ENCODE data around the gene IPMK.

Gene IPMK

DNA sequence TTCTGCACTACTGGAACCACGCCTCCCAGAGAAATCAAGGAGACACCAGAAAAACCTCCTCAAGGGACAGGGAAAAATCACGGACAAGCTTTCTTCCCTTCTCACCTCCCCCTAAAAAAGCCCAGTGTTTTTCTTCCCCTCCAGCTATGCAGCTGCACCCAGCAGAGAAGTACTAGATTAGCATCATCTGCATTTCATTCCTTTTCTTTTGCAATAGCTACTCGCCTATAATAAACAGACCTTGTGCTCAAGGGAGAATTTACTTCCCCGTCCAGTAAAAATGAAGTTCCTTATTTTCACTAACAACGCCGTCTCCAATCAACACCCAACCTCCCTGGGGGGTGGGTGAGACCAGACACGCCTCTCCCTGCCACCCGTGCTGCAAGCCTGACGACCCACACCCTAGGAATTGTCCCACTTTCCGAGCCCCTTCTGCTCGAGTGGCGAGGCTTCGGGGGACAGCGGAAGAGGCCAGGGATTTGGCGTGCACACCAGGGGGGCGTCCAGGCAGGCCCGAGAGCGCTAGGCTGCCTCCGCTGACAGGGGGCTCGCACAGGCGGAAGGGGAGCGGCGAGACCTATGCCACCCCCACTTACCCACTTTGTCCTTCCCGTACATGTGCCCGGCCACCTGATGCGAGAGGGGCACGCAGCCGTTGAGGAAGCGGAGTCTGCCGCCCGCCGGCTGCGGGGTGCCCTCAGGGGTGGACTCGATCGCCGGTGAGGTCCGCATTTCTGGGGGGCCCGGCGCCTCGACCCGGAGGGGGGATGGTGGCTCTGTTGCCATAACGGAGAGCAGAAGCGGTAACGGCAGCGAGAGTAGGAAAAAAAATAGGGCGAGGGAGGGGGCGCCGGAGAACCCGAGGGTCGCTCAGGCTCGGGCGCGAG lies 625 bp downstream of the IPMK start:
- TF ChIP-seq, protein P1, sequence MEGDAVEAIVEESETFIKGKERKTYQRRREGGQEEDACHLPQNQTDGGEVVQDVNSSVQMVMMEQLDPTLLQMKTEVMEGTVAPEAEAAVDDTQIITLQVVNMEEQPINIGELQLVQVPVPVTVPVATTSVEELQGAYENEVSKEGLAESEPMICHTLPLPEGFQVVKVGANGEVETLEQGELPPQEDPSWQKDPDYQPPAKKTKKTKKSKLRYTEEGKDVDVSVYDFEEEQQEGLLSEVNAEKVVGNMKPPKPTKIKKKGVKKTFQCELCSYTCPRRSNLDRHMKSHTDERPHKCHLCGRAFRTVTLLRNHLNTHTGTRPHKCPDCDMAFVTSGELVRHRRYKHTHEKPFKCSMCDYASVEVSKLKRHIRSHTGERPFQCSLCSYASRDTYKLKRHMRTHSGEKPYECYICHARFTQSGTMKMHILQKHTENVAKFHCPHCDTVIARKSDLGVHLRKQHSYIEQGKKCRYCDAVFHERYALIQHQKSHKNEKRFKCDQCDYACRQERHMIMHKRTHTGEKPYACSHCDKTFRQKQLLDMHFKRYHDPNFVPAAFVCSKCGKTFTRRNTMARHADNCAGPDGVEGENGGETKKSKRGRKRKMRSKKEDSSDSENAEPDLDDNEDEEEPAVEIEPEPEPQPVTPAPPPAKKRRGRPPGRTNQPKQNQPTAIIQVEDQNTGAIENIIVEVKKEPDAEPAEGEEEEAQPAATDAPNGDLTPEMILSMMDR (IDR thresholded peaks at IDR 0.05), result no peak

DNA sequence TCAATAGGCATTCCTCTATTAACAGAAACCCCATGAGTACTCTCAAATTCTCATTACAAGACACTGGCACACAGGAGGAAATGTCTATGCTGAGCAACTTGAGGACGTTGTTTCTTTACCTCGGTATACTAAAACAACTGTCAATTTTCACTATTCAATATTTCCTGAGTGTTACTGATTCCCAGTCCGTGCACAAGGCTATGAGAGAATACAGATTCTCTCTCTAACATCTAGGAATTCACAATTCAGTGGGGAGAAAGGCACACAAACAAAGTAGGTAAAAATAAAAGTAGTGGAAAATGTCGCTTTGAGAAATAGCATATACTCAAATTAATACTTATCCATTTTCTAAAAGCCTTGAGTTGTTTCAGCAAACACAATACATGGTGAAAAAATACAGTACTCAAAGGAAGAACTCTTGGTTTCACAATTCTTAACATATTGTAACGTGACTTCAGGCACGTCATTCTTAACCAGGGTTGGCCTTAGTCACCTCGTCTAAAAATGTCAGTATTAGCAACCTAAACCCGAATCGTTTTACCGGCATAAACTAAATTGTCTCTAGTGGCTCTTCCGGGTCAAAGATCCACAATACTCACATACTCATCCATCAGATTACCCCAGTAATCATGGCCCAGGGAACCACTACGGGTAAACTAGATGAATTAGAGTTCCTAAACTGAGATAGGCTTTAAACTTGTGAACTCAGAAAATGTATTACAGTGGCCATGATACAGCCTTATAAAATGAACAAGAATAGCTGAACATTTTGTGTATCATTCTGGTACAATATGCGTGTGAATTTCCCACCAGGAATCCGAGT lies 1.5 kb downstream of the IPMK start:
- TF ChIP-seq, protein P1 (IDR thresholded peaks at IDR 0.05), result no peak

- TF ChIP-seq, protein P1 (IDR thresholded peaks at IDR 0.05), result no peak
Measured at GRCh38 chr10:58265249-58265648, 2.4 kb downstream of the IPMK start.

DNA sequence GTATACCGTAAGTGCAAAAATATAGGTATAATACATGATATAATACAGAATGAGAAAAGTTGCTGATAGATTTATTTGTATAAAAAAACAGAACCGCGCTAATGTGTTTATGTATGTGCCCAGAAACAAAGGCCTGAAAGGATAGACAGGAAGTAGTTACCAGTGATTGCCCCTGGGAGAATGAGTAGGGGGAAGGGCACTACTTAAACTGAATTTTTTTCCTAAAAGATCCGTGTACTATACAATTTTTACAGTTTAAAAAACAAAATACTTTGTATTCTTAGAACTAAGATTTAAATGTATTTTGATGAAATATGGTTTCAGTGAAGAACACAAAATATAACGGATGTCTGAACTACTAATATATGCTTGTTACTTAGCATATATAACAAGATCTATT lies 2.9 kb downstream of the IPMK start:
- TF ChIP-seq, protein P1 (IDR thresholded peaks at IDR 0.05), result no peak

- TF ChIP-seq, protein P1 (IDR thresholded peaks at IDR 0.05), result no peak
Measured at GRCh38 chr10:58262766-58263165, 4.9 kb downstream of the IPMK start.

GRCh38 chr10:58260334-58260733 lies 7.4 kb downstream of the IPMK start:
- TF ChIP-seq, protein P1 (IDR thresholded peaks at IDR 0.05), result no peak

GRCh38 chr10:58258977-58259692 lies 8.6 kb downstream of the IPMK start:
- TF ChIP-seq, protein P1 (IDR thresholded peaks at IDR 0.05), result no peak

Measured in LNCAP (cell line).